SK-N-SH treated with all-trans-retinoic acid at 6 μM for 48 hours (cell line): ENCODE results near the gene ESD.

Experiments
- ARNTL ChIP-seq: fragments of 450-650 bp; formaldehyde crosslinking; IDR thresholded peaks from 2 replicates; pipeline ENCODE4 v1.5.0; 2020; ENCODE audit warnings: low read depth, mild to moderate bottlenecking, moderate library complexity, borderline replicate concordance
- BACH2 ChIP-seq: fragments of 250-450 bp; sonication (Bioruptor Pico); IDR thresholded peaks from 2 replicates; pipeline ENCODE4 v1.9.0; 2021; ENCODE audit warnings: mild to moderate bottlenecking, borderline replicate concordance
- CREB5 ChIP-seq: fragments of 250-450 bp; sonication (Bioruptor Pico); IDR thresholded peaks from 2 replicates; pipeline ENCODE4 v1.5.1; 2020; ENCODE audit warnings: low read depth, mild to moderate bottlenecking, moderate library complexity
- CSRNP3 ChIP-seq: fragments of 250-450 bp; sonication (Bioruptor Pico); IDR thresholded peaks from 2 replicates; pipeline ENCODE4 v1.5.1; 2021; ENCODE audit warnings: mild to moderate bottlenecking, moderate library complexity
- ESRRG ChIP-seq: fragments of 250-450 bp; sonication (Bioruptor Pico); IDR thresholded peaks from 2 replicates; pipeline ENCODE4 v1.6.1; 2021; ENCODE audit warnings: mild to moderate bottlenecking
- OSR1 ChIP-seq: fragments of 250-450 bp; sonication (Bioruptor Pico); IDR thresholded peaks from 2 replicates; pipeline ENCODE4 v1.8.0; 2022; ENCODE audit warnings: moderate library complexity, mild to moderate bottlenecking, inconsistent platforms
- PATZ1 ChIP-seq: fragments of 250-450 bp; sonication (Bioruptor Pico); IDR thresholded peaks from 2 replicates; pipeline ENCODE4 v1.8.0; 2020; ENCODE audit warnings: mild to moderate bottlenecking, moderate library complexity, borderline replicate concordance
- PPARA ChIP-seq: fragments of 250-450 bp; sonication (Bioruptor Pico); IDR thresholded peaks from 2 replicates; pipeline ENCODE4 v1.5.0; 2020; ENCODE audit warnings: mild to moderate bottlenecking, borderline replicate concordance
- ZFP3 ChIP-seq: fragments of 250-450 bp; sonication (Bioruptor Pico); IDR thresholded peaks from 2 replicates; pipeline ENCODE4 v1.5.0; 2020; ENCODE audit warnings: mild to moderate bottlenecking, moderate library complexity
- ZFP30 ChIP-seq: fragments of 450-650 bp; formaldehyde crosslinking; IDR thresholded peaks from 2 replicates; pipeline ENCODE4 v1.5.0; 2022; ENCODE audit warnings: mild to moderate bottlenecking, moderate library complexity
- ZNF565 ChIP-seq: fragments of 450-650 bp; formaldehyde crosslinking; conservative IDR thresholded peaks from 2 replicates; pipeline ENCODE4 v1.5.0; 2020; ENCODE audit warnings: low read depth, mild to moderate bottlenecking, moderate library complexity
- ZNF8 ChIP-seq: fragments of 450-650 bp; formaldehyde crosslinking; IDR thresholded peaks from 2 replicates; pipeline ENCODE4 v1.5.0; 2020; ENCODE audit warnings: mild to moderate bottlenecking, moderate library complexity
- TF ChIP-seq, protein P1 (sequence below): fragments of 250-450 bp; sonication (Bioruptor Pico); IDR thresholded peaks from 2 replicates; pipeline ENCODE4 v1.5.0; 2020; ENCODE audit warnings: mild to moderate bottlenecking, moderate library complexity

DNA sequence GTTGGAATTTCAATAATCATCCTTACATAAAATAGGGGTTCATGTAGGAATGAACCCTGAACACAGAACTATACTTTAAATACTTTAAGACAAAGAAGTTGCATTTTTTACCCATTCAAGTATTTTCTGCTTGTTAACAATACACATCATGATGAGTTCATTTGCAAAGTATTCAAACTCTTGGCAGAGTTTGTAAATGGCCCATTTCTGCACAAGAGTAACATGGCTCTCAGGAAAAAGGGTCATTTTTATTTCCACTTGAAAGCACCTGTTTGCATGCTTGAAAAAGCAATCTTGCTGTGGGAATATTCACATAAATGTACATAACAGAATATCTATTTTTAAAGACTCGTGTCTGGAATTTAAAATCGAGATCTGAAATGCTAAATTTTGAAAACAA, 18.1 kb downstream of the ESD start:
- TF ChIP-seq ARNTL (CRISPR knock-in tag) (no peak), ZFP30 (CRISPR knock-in tag) (no peak), ZNF565 (CRISPR knock-in tag) (no peak), ZNF8 (CRISPR knock-in tag) (no peak), CSRNP3 (CRISPR knock-in tag) (no peak), PATZ1 (no peak), ESRRG (CRISPR knock-in tag) (no peak), PPARA (CRISPR knock-in tag) (no peak), BACH2 (CRISPR knock-in tag) (no peak), OSR1 (CRISPR knock-in tag) (no peak), ZFP3 (no peak), CREB5 (no peak)
- TF ChIP-seq, protein P1, sequence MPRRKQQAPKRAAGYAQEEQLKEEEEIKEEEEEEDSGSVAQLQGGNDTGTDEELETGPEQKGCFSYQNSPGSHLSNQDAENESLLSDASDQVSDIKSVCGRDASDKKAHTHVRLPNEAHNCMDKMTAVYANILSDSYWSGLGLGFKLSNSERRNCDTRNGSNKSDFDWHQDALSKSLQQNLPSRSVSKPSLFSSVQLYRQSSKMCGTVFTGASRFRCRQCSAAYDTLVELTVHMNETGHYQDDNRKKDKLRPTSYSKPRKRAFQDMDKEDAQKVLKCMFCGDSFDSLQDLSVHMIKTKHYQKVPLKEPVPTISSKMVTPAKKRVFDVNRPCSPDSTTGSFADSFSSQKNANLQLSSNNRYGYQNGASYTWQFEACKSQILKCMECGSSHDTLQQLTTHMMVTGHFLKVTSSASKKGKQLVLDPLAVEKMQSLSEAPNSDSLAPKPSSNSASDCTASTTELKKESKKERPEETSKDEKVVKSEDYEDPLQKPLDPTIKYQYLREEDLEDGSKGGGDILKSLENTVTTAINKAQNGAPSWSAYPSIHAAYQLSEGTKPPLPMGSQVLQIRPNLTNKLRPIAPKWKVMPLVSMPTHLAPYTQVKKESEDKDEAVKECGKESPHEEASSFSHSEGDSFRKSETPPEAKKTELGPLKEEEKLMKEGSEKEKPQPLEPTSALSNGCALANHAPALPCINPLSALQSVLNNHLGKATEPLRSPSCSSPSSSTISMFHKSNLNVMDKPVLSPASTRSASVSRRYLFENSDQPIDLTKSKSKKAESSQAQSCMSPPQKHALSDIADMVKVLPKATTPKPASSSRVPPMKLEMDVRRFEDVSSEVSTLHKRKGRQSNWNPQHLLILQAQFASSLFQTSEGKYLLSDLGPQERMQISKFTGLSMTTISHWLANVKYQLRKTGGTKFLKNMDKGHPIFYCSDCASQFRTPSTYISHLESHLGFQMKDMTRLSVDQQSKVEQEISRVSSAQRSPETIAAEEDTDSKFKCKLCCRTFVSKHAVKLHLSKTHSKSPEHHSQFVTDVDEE (CRISPR knock-in tag), result no peak
